Breast epithelium (tissue), 3 donors: ENCODE data around the gene TARDBP.

ENCODE experiments used
- POLR2AphosphoS5 ChIP-seq, 3 donors: sonication (generic); formaldehyde crosslinking; IDR thresholded peaks; one replicate each; pipeline ENCODE4 v1.6.1; 2017; ENCODE audit warnings: antibody characterized with exemption in 3 of 3
- TF ChIP-seq, protein P1 (sequence below), 3 donors: fragments of 450-650 bp; IDR thresholded peaks; one replicate each; pipeline ENCODE4 v1.5.1; 2016 to 2017; ENCODE audit warnings: antibody characterized with exemption in 3 of 3, mild to moderate bottlenecking in 3 of 3, moderate library complexity in 3 of 3

DNA sequence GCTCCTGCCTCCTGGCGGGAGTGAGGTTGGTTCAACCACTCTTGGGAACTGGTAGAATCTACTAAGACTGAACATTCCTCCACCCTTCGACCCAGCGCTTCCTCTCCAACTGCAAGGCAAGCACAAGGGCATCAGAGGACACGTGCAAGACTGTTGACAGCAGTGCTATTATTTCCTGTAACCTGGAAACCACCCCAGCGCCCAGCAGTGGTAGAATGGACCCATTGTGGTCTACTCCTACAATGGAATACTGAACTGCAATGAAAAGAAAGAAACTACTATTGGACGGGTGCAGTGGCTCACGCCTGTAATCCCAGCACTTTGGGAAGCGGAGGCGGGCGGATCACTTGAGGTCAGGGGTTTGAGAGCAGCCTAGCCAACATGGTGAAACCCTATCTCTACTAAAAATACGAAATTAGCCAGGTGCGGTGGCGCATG, 33.0 kb upstream of the TARDBP start:
- TF ChIP-seq, protein P1, sequence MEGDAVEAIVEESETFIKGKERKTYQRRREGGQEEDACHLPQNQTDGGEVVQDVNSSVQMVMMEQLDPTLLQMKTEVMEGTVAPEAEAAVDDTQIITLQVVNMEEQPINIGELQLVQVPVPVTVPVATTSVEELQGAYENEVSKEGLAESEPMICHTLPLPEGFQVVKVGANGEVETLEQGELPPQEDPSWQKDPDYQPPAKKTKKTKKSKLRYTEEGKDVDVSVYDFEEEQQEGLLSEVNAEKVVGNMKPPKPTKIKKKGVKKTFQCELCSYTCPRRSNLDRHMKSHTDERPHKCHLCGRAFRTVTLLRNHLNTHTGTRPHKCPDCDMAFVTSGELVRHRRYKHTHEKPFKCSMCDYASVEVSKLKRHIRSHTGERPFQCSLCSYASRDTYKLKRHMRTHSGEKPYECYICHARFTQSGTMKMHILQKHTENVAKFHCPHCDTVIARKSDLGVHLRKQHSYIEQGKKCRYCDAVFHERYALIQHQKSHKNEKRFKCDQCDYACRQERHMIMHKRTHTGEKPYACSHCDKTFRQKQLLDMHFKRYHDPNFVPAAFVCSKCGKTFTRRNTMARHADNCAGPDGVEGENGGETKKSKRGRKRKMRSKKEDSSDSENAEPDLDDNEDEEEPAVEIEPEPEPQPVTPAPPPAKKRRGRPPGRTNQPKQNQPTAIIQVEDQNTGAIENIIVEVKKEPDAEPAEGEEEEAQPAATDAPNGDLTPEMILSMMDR (IDR thresholded peaks at IDR 0.05), result no peak
- TF ChIP-seq POLR2AphosphoS5 (IDR thresholded peaks at IDR 0.05), result peak in 1 of 3 donors; percentile 26
